NCI-H1092 (cell line): ENCODE measurements around the gene MBD3L5.
A peak's percentile ranks its signal among the peaks of the same experiment; 100 is the strongest.
"Not testable (repeated sequence)": the region's sequence is repeated elsewhere in the genome, so short reads cannot be mapped to it uniquely, and the experiment has no call there.

Experiments used
- DNase-seq: peaks from one replicate; lab custom pipeline; 2025; lab: John Stamatoyannopoulos, UW

The MBD3L5 gene

DNA sequence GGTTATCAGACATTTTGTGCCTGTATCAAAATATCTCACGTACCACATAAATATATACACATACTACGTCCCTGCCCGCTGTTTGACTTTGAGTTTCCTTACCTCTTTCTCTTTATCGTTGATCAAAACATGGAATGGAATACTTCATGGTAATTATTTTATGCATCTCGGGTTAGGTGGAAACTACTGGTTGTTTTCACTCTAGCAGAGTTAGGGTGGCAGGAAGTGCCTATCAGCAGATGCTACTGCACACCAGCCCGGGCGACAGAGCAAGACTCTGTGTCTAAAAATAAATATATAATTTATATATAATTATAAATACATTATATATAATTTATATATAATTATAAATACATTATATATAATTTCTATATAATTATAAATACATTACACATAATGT, 22.5 kb downstream of the MBD3L5 start:
- not testable (repeated sequence) for DNase-seq

- DNase-seq, result not testable (repeated sequence)
Observed at GRCh38 chr19:7054635-7055368, 24.4 kb downstream of the MBD3L5 start.

DNA sequence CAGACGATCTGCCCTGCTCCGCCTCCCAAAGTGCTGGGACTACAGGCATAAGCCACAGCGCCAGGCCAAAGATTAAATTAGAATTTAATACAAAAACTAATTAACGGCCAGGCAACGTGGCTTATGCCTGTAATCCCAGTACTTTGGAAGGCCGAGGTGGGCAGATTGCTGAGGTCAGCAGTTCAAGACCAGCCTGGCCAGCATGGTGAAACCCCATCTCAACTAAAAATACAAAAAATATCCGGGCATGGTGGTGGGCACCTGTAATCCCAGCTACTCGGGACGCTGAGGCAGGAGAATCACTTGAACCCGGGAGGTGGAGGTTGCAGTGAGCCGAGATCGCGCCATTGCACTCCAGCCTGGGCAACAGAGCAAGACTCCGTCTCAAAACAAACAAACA, 25.3 kb downstream of the MBD3L5 start:
- DNase-seq, result not testable (repeated sequence)

GRCh38 chr19:7056371-7056770, 26.0 kb downstream of the MBD3L5 start:
- not testable (repeated sequence) for DNase-seq

GRCh38 chr19:7058576-7058975, 28.2 kb downstream of the MBD3L5 start, which contains the start of gene MBD3L3:
TSS of gene MBD3L3 (minus strand) at chr19:7058676. CDS start at chr19:7058605, 71 bp downstream.
- DNase-seq, result not testable (repeated sequence)

DNA sequence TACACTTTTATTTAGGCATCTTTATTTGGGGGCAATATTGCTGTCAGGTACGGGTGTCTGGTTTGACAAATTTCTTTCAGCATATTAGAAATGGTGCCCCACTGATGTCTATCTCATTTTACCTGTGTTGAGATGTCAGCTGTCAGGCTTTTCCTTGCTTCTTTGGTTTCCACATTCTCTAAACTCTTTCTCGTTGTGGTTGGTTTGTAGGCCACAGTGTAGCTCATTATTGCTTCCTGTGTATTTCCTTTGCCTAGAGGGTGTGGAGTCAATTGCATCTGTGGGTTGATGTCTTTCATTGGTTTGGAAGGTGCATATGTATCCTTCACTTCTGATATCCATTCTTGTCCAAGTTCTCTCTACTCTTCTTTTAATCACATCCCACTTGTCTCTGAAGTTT, 29.6 kb downstream of the MBD3L5 start:
- DNase-seq, result not testable (repeated sequence)

DNA sequence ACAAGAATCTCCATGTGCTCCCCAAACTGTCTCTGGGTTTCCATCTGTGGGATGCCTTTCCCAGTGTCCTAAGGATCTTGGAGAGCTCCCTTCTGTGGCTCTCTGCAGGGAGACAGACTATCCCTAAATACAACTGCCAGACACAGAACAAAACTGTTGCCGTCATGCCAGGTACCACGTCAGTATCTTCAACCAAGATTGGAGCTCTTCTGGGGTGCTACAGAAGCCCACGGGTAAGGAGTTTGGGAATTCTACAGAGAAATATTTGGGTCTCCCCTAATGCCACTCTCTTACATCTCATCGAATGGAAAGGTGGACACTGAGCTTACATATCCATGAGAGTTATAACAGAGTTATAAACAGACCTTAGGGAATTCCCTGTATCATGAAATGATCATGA, 33.0 kb downstream of the MBD3L5 start:
- DNase-seq, result no peak

GRCh38 chr19:7063764-7064418, 33.5 kb downstream of the MBD3L5 start:
- DNase-seq, result no peak

DNA sequence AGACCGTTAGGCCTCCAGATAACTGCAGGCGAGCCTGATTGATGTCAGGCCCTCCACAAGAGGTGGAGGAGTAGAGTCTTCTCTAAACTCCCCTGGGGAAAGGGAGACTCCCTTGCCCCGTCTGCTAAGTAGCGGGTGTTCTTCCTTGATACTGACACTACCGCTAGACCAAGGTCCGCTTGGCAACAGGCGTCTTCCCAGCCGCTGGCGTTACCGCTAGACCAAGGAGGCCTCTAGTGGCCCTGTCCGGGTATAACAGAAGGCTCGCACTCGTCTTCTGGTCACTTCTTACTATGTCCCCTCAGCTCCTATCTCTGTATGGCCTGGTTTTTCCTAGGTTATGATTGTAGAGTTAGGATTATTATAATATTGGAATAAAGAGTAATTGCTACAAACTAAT, 36.7 kb downstream of the MBD3L5 start:
- DNase-seq, result peak; percentile 34

GRCh38 chr19:7067716-7068115, 37.3 kb downstream of the MBD3L5 start:
- DNase-seq, result no peak

- no peak for DNase-seq
Observed at GRCh38 chr19:7068599-7068998, 38.2 kb downstream of the MBD3L5 start.

DNA sequence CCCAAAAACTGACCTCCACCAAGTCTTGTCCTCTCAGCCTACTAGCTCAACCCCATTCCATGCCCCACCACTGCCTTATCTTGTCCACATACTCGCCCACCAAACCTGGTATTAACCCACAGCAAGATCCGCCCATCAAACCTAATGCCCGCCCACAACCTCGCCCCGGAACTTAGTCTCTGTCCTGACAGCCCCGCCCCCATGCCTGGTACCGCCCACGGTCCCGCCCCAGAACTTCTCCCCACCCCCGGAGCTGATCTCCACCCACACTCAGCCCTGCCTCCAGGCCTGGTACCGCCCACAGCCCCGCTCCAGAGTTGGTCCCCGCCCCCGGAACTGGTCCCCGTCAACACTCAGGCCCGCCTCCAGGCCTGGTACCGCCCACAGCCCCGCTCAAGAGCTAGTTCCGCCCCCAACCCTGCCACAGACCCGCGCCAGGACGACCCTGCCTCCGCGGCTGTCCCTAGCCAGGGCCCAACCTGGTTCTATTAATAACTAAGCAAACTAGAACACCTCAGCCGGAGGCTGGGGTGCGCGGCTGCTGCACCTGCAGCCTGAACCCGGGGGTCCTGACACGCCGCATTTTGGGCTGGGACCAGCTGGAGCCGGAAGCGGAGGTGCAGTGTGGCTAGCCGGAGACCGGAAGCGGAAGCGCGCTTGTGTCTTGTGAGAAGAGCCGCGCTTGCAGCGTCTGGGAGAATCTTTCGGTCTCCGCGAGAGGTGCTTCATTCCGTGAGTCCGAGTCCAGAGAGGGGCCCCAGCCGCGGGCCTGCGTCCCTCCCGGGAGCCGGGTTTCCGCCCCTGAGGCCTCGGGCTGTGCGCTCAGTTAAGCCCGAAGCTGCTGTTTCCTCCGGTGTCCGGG, 38.9 kb downstream of the MBD3L5 start, which contains the start of gene ZNF557:
Gene ZNF557 (plus strand): TSS at position 662 of the 862 bp plus-strand sequence. CDS start 5,372 bp downstream, outside the sequence.
- peak; percentile 93 for DNase-seq

- DNase-seq, result no peak
Observed at GRCh38 chr19:7069904-7070226, 39.5 kb downstream of the MBD3L5 start.

- no peak for DNase-seq
Observed at GRCh38 chr19:7072541-7072940, 42.2 kb downstream of the MBD3L5 start.

DNA sequence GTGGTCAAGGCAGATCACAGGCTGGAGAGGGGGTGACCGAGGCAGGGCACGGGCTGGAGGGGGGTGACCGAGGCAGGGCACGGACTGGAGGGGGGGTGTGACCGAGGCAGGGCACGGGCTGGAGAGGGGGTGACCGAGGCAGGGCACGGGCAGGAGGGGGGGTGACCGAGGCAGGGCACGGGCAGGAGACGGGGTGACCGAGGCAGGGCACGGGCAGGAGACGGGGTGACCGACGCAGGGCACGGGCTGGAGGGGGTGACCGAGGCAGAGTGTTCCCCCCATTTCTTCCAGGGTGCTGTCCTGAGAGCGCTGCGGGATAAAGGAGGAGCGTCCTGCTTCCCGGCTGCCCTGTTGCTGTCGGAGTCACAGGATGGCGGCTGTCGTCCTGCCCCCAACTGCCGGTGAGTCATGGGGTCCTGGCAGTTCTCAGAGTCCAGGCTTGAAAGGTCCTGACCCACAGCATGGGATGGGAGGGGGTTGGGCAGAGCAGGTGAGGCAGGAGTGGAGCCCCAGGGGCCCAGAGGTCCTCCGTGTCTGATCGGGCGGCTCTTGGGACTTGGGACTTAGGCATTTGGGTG, 44.4 kb downstream of the MBD3L5 start:
- no peak for DNase-seq

DNA sequence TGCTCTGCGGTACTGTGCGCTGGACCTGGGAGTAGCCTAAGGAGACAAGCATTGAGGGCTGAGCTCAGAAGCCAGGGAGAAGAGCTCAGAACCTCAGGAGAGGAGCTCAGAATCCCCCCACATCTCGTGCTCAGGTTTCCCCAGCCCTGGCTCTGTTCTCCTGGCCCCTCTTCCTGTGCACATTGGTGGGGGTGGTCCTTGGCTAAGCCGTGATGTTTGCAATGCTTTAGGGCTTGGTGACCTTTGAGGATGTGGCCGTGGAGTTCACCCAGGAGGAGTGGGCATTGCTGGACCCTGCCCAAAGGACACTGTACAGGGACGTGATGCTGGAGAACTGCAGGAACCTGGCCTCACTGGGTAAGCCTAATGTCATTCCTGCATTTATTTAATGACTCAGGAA, 45.8 kb downstream of the MBD3L5 start:
- DNase-seq, result no peak

- no peak for DNase-seq
Observed at GRCh38 chr19:7078008-7078407, 47.6 kb downstream of the MBD3L5 start.
